NCI-H510A treated with DMSO at 0.1 percent for 48 hours (cell line): ENCODE results near the gene FBXO15.
A peak's percentile ranks its signal among the peaks of the same experiment; 100 is the strongest.

ENCODE experiments used
- DNase-seq: peaks from one replicate; lab custom pipeline; 2025; lab: John Stamatoyannopoulos, UW

The FBXO15 gene

GRCh38 chr18:74114116-74114515, 33.5 kb downstream of the FBXO15 start:
- DNase-seq: no peak

- no peak for DNase-seq
These were observed 33.9 kb downstream of the FBXO15 start for GRCh38 chr18:74113711-74114110.

DNA sequence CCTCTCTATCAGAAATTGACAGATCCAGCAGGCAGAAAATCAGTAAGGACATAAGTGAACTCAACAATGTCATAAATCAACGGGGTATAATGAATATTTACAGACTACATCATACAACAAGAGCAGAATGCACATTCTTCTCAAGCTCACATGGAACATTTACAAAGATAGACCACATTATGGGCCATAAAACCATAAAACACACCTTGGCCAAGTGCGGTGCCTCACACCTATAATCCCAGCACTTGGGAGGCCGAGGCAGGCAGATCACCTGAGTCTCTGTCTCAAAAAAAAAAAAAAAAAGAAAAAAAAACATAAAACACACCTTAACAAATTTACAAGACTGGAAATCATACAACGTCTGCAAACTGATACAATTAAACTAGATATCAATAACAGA, 36.7 kb downstream of the FBXO15 start:
- DNase-seq: no peak

- DNase-seq: no peak
These were observed 37.5 kb downstream of the FBXO15 start for GRCh38 chr18:74110149-74110548.

DNA sequence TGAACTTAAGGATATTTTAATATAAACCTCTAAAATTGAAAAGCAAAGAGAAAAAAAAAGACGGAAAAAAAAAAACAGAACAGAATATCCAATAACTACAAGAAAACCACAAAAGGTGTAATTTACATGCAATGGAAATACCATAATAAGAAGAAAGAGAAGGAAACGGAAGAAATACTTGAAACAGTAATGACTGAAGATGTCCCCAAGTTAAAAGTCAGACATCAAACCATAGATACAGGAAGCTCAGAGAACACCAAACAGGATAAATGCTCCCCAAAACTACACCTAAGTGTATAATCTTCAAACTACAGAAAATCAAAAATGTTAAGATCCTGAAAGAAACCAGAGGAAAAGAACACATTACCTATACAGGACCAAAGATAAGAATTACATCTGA, 39.2 kb downstream of the FBXO15 start:
- no peak for DNase-seq

DNA sequence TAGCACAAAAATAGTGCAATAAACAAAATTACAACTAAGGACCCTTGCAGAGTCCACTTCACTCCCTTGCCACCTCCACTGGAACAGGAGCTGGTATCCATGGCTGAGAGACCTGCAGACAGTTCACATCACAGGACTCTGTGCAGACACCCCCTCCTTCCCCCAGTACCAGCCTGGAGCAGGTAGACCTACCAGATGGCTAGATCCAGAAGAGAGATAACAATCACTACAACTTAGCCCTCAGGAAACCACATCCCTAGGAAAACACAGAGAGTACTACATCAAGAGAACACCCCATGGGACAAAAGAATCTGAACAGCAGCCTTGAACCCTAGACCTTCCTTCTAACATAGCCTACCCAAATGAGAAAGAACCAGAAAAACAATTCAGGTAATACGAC, 49.8 kb downstream of the FBXO15 start:
- no peak for DNase-seq

- DNase-seq: no peak
These were observed 54.7 kb downstream of the FBXO15 start for GRCh38 chr18:74092922-74093321.

- no peak for DNase-seq
These were observed 63.3 kb downstream of the FBXO15 start for GRCh38 chr18:74084184-74084855.

DNA sequence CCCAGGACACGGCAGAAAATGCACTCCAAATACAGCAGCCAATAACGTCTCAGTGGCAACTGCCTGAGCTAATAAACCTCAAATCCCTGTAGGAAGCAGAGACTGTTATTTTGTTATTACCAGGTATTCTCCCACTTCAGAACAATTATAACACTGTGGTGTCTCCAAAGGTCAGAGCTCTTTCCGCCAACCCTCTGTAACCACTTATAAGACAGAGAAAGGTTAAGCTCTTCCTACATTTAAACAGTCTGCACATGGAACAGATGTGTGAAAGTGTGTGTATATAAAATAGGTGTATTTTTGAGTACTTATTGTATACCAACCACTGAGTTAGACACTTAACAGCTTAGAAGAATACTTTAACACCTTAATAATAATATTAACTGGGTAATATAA, 64.1 kb downstream of the FBXO15 start:
- no peak for DNase-seq

DNA sequence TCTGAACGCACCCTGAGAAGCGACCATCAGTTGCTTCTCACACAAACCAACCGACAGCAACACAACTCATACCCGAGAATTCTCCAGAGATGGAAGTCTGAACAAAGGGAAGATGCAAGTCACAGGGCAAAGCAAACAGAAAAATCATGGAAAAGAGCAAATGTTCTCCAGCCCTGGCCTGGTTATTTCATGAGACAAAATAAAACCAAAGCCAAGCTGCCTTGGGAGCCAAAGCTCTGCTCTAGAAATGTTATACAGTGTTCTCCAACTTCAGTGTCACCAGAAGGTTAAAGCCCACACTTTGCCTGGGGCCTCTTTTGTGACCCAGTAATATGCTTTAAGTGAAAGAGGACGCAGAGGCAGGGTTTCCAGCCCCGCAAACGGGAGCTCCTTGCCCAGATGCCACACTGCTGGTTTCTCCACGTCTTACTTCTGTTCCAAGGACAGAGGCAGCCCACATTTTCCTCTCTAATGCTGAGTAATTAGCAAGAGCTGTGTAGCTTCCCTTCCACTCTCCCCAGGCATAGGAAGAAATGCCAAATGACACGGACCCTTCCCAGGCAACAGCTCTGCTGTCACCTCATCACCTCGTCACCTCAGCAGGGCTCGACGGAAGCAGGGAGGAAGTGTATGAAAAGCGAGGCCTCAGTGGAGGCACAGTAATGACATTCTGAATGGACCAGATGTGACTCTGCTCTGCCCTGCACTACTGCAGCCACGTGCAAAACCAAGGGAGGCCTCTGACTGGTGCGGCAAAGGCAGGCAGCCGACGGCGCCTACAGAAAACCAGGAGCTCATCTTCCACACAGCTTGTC, 64.7 kb downstream of the FBXO15 start:
- DNase-seq: peak; percentile 60

GRCh38 chr18:74081966-74082741, 65.5 kb downstream of the FBXO15 start:
- DNase-seq: peak; percentile 85

GRCh38 chr18:74078257-74078656, 69.4 kb downstream of the FBXO15 start:
- no peak for DNase-seq

DNA sequence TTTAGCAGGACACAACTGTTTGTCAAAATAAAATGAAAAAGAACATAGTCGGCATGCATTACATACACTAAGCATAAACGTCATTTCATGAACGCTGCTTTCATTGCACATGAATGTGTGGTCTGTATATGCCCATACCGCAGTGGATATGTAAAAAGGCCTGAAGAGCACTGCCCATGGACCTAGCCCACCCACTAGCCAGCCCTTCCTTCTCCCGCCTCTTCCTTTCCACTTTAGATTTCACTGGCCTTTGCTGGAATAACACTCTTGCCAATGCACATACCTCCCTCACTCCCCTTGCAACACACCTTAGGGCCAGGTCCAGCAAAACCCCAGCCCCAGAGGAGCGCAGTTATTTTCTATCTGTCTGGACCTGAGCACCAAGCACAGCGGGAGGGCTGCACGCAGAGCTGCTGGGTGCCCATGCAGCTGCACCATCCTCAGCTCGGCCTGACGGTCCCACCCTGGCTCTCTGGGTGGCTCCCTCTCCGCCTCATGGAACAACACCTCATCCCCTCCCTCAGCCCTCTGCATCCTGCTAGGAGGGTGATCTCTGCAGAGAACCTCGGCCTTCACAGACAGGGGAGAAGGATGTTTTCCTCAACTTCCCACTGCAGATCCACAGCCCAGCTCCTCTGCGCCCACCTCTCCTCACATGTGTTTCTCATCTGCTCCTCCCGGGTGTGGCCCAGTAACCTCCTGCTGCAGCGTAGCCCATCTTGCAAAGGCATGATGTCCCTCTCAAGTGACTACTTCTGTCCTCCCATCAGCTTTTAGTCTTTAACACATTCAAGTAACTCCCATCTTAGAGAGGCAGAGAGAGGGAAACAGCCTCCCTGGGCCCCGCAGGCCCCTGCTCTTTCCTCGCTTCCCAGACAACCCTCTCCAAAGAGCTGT, 72.7 kb downstream of the FBXO15 start:
- no peak for DNase-seq

- DNase-seq: no peak
These were observed 73.5 kb downstream of the FBXO15 start for GRCh38 chr18:74073957-74074667.

- no peak for DNase-seq
These were observed 78.2 kb downstream of the FBXO15 start for GRCh38 chr18:74069178-74070050.

GRCh38 chr18:74068296-74068695, 79.3 kb downstream of the FBXO15 start:
- no peak for DNase-seq

DNA sequence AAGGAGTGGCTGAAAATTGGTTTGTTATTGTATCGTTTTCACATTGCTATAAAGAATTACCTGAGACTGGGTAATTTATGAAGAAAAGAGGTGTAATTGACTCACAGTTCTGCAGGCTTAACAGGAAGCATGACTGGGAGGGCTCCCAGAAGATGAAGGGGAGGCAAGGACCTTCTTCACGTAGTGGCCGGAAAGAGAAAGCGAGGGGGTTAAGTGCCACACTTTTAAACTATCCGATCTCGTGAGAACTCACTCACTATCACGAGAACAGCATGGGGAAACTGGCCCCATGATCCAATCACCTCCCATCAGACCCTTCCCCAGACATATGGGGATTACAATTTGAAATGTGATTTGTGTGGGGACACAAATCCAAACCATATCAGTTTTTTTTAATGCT, 81.6 kb downstream of the FBXO15 start:
- DNase-seq: no peak

DNA sequence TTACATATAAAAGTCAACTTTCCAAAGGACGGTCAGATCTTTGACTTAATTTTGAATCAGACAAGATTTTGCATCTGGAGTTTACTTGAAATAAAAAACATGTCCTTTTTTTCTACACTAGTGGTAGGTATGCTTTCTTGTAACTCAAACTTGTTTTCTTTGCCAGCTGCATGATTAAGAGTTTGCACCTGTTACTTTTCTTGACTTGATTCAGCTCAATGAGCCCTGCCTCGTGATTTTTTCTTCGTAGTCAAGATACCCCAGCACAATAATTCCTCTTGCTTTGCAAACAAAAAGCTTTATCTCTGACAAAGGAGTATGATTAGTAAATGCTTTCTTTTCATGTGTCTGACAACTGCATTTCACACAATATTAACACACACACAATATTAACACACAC, 82.3 kb downstream of the FBXO15 start:
- DNase-seq: no peak

- DNase-seq: peak; percentile 47
These were observed 83.1 kb downstream of the FBXO15 start for GRCh38 chr18:74064510-74064909.

GRCh38 chr18:74063557-74063956, 84.1 kb downstream of the FBXO15 start:
- peak; percentile 32 for DNase-seq
